Neuronal stem cell (in vitro differentiated cells): ENCODE results near the gene HERC3.

ENCODE experiments used
- DNase-seq: peaks from one replicate; pipeline ENCODE4 v3.0.0-alpha.2; 2013; ENCODE audit warnings: low spot score
- H2AFZ ChIP-seq: one replicate; pipeline ENCODE4 v1.6.1; 2013; ENCODE audit warnings: mild to moderate bottlenecking, low read length, inconsistent platforms
- H2AK5ac ChIP-seq: 2 replicates; pipeline ENCODE4 v1.6.1; 2013; ENCODE audit warnings: low read depth, mild to moderate bottlenecking, inconsistent platforms, low read length, moderate library complexity, mixed read lengths
- H2BK120ac ChIP-seq: 2 replicates; pipeline ENCODE4 v1.6.1; 2013; ENCODE audit warnings: low read depth, mild to moderate bottlenecking, inconsistent platforms, low read length, moderate library complexity, mixed read lengths
- H2BK12ac ChIP-seq: one replicate; pipeline ENCODE4 v1.6.1; 2013; ENCODE audit warnings: low read length, inconsistent platforms
- H2BK15ac ChIP-seq: 2 replicates; pipeline ENCODE4 v1.6.1; 2013; ENCODE audit warnings: mild to moderate bottlenecking, low read length, inconsistent platforms, mixed read lengths
- H2BK5ac ChIP-seq: one replicate; pipeline ENCODE4 v1.6.1; 2013; ENCODE audit warnings: inconsistent platforms, mild to moderate bottlenecking, low read length, moderate library complexity
- H3K14ac ChIP-seq: one replicate; pipeline ENCODE4 v1.6.1; 2013; ENCODE audit warnings: low read length, inconsistent platforms
- H3K18ac ChIP-seq: 2 replicates; pipeline ENCODE4 v1.6.1; 2013; ENCODE audit warnings: low read length, inconsistent platforms
- H3K23ac ChIP-seq: 2 replicates; pipeline ENCODE4 v1.6.1; 2013; ENCODE audit warnings: low read depth, mild to moderate bottlenecking, mixed read lengths, low read length, inconsistent platforms; ENCODE audit not compliant: poor library complexity
- H3K27ac ChIP-seq: replicated peaks from 3 replicates; pipeline ENCODE4 v1.5.1; 2013; ENCODE audit warnings: low read length, inconsistent platforms
- H3K27me3 ChIP-seq, 3 experiments: 2 replicates each; pipeline ENCODE4 v1.6.1; 2013; ENCODE audit warnings: low read length in 3 of 3, mild to moderate bottlenecking in 2 of 3, inconsistent platforms in 1 of 3, low read depth in 1 of 3, mixed read lengths in 1 of 3, moderate library complexity in 1 of 3; ENCODE audit not compliant: control insufficient read depth in 3 of 3, insufficient read depth in 3 of 3
- H3K36me3 ChIP-seq, 2 donors: replicated peaks in 1 of 2; 2 replicates each; pipeline ENCODE4 v1.6.1; 2013; ENCODE audit warnings: low read length in 2 of 2; ENCODE audit not compliant: control insufficient read depth in 2 of 2, insufficient read depth in 2 of 2
- H3K4ac ChIP-seq: 2 replicates; pipeline ENCODE4 v1.6.1; 2013; ENCODE audit warnings: inconsistent platforms, mild to moderate bottlenecking, low read length, moderate library complexity
- H3K4me1 ChIP-seq, 2 donors: 1 replicate in 1 of 2; 2 replicates in 1 of 2; pipeline ENCODE4 v1.6.1; 2013; ENCODE audit warnings: low read length in 2 of 2, low read depth in 1 of 2; ENCODE audit not compliant: control insufficient read depth in 2 of 2, insufficient read depth in 1 of 2
- H3K4me2 ChIP-seq: one replicate; pipeline ENCODE4 v1.6.1; 2013; ENCODE audit warnings: mild to moderate bottlenecking, low read length, inconsistent platforms; ENCODE audit not compliant: insufficient read depth, poor library complexity, severe bottlenecking
- H3K4me3 ChIP-seq, 2 donors: 2 replicates each; pipeline ENCODE4 v1.5.1; 2013; ENCODE audit warnings: low read length in 2 of 2, mild to moderate bottlenecking in 2 of 2, inconsistent platforms in 1 of 2, moderate library complexity in 1 of 2
- H3K79me1 ChIP-seq: one replicate; pipeline ENCODE4 v1.6.1; 2013; ENCODE audit warnings: low read depth, mild to moderate bottlenecking, inconsistent platforms, low read length, moderate library complexity
- H3K9ac ChIP-seq: one replicate; pipeline ENCODE4 v1.6.1; 2013; ENCODE audit warnings: mild to moderate bottlenecking, low read depth, low read length, inconsistent platforms; ENCODE audit not compliant: poor library complexity
- H3K9me3 ChIP-seq, 2 donors: replicated peaks in 1 of 2; 2 replicates each; pipeline versions ENCODE3 to v1.6.1; 2013; ENCODE audit warnings: low read length in 2 of 2, mild to moderate bottlenecking in 2 of 2, inconsistent platforms in 1 of 2, low read depth in 1 of 2, mixed read lengths in 1 of 2, moderate library complexity in 1 of 2; ENCODE audit not compliant: control insufficient read depth in 2 of 2, insufficient read depth in 1 of 2
- H4K8ac ChIP-seq: one replicate; pipeline ENCODE4 v1.6.1; 2013; ENCODE audit warnings: low read depth, mild to moderate bottlenecking, inconsistent platforms, low read length, moderate library complexity
- H4K91ac ChIP-seq: one replicate; pipeline ENCODE4 v1.6.1; 2013; ENCODE audit warnings: low read length, low read depth, mild to moderate bottlenecking, inconsistent platforms; ENCODE audit not compliant: poor library complexity
- WGBS, 2 donors: extraction: QIAGEN DNeasy Blood & Tissue Kit; methylation state at CpG; one replicate each; pipeline ENCODE4 v1.1.7; 2013; ENCODE audit warnings: missing lambda C conversion rate in 2 of 2, mixed read lengths in 1 of 2; ENCODE audit not compliant: insufficient read length in 2 of 2, insufficient replicate concordance in 1 of 2; ENCODE audit errors: extremely low coverage in 2 of 2; 5-methylcytosine and 5-hydroxymethylcytosine counted together

Gene HERC3

DNA sequence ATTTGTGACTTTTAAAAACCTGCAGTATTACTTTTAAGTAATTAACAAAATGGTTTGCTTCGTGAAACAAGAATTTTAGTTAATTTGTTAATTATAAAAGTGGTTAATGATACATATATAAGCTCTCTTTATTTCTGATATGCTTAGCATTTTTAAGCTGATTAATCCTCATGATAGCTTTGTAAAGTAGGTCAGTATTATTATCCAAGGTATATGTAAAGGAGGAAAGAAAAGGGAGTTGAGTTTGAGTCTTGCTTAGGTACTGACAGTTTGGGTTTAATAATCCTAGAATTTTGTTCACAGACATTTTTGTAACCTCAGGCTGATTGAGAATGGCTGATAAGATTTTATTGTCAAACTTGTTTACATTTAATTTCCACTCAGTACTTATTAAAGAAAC lies 21.8 kb downstream of the HERC3 start:
- Histone ChIP-seq H2AFZ (no peak overlapping the region), H2AK5ac (no peak overlapping the region), H3K79me1 (no peaks in the 10 kb centered on the region), H3K27me3 (no peaks in the 10 kb centered on the region), H3K23ac (no peak overlapping the region), H2BK15ac (no peak overlapping the region), H3K9me3 (no peaks in the 10 kb centered on the region), H4K8ac (no peak overlapping the region), H3K4ac (no peak overlapping the region), H3K14ac (no peak overlapping the region), H4K91ac (no peak overlapping the region), H3K9ac (no peak overlapping the region), H2BK12ac (no peak overlapping the region), H3K4me3 (no peak overlapping the region), H3K18ac (no peak overlapping the region), H2BK5ac (no peak overlapping the region), H3K27ac (no peak overlapping the region), H3K36me3 (no peaks in the 10 kb centered on the region), H2BK120ac (no peak overlapping the region), H3K4me1 (peaks cover 0 to 4% of the 10 kb centered on the region in 2 donors), H3K4me2 (no peak overlapping the region)
- no CpG with 5 or more reads among the region's 1 CpG for WGBS, 2 donors
- no peak for DNase-seq

DNA sequence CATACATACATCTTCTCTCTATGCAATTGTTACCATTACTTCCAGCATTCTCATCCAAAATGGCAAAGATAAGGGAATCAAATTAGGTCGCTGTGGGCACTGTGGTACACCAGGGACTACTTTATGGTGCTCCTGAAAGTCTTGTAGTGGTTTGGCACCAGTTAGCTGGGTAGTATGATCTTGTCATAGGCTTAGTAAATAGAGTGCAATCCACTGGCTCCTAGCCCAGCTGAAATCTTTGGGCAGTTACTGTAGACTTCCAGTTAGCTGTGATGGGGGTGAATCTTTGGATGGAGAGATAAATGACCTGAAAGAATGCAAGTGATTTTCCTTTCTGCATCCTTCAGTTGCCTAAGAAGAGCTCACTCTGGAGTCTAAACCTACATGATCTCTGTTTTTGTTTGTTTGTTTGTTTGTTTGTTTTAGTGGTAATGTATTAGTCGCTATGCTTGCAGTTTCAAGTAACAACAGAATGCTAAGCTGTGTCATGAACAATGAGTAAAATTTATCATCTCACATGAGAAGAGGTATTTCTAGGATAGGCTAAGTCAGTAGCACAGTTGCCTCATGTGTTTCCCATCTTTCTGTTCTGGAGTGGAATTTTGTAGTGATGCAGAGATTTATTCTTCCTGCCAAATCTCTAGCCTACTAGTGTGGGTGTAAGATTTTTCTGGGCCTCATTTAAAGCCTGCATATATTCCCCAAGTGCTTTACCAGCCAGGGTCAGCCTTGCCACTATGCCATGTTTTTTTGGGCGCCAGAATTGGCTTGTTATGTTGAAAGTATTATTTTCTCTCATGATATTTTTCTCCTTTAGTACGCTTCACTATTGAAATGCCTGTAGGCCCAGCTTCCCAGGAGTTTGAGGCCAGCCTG lies 24.2 kb downstream of the HERC3 start:
- Histone ChIP-seq H3K27ac (no peak overlapping the region), H2BK15ac (no peak overlapping the region), H3K27me3 (no peaks in the 10 kb centered on the region), H2AFZ (no peak overlapping the region), H3K4me3 (no peak overlapping the region), H4K91ac (no peak overlapping the region), H3K9ac (no peak overlapping the region), H2BK120ac (no peak overlapping the region), H3K14ac (no peak overlapping the region), H4K8ac (no peak overlapping the region), H2BK5ac (no peak overlapping the region), H3K4ac (no peak overlapping the region), H3K23ac (no peak overlapping the region), H3K36me3 (no peaks in the 10 kb centered on the region), H3K18ac (no peak overlapping the region), H3K9me3 (no peaks in the 10 kb centered on the region), H2AK5ac (no peak overlapping the region), H3K4me1 (peaks cover 0 to 4% of the 10 kb centered on the region in 2 donors), H3K79me1 (no peaks in the 10 kb centered on the region), H2BK12ac (no peak overlapping the region), H3K4me2 (no peak overlapping the region)
- no CpG with 5 or more reads among the region's 4 CpGs for WGBS, 2 donors
- no peak for DNase-seq

GRCh38 chr4:88618782-88619485 lies 26.7 kb downstream of the HERC3 start:
- H2BK15ac ChIP-seq: no peak overlapping the region
- H2AFZ ChIP-seq: no peak overlapping the region
- no peak overlapping the region for H3K4ac ChIP-seq

DNA sequence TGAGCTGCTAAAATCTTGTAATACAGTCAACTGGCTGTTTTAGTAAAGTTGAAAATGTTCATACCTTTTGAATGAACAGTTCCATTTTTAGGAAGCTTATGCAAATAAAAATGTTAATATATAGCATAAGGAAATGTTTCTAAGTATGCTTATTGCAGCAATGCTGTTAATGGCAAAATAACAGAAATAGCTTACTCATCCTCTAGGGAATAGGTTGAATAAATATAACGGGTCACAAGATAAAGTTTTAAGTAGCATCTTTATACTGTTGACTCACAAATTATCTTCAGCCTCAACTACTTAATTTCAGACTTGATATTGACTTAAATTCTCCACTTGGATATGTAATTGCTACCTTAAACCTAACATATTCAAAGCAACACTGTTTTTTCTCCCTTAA lies 27.7 kb downstream of the HERC3 start:
- peaks cover 0 to 2% of the 10 kb centered on the region in 2 donors for H3K9me3 ChIP-seq
- H3K4me2 ChIP-seq: no peak overlapping the region
- no peak overlapping the region for H3K4ac ChIP-seq
- no peak overlapping the region for H2AFZ ChIP-seq
- H3K4me3 ChIP-seq: no peak overlapping the region
- no peak overlapping the region for H2BK12ac ChIP-seq
- H3K79me1 ChIP-seq: no peaks in the 10 kb centered on the region
- H3K27ac ChIP-seq: no peak overlapping the region
- no peak overlapping the region for H2BK15ac ChIP-seq
- H3K9ac ChIP-seq: no peak overlapping the region
- H3K18ac ChIP-seq: no peak overlapping the region
- no peak overlapping the region for H2BK5ac ChIP-seq
- no peaks in the 10 kb centered on the region for H3K27me3 ChIP-seq
- H3K4me1 ChIP-seq: no peaks in the 10 kb centered on the region
- H3K14ac ChIP-seq: no peak overlapping the region
- DNase-seq: no peak
- no peak overlapping the region for H3K23ac ChIP-seq
- no peak overlapping the region for H4K91ac ChIP-seq
- WGBS, 2 donors: no CpG with 5 or more reads among the region's 1 CpG
- H4K8ac ChIP-seq: no peak overlapping the region
- no peak overlapping the region for H2AK5ac ChIP-seq
- H2BK120ac ChIP-seq: no peak overlapping the region
- H3K36me3 ChIP-seq: no peaks in the 10 kb centered on the region

More at GRCh38 chr4:88618782-88619485, 26.7 kb downstream of the HERC3 start:
- no peak overlapping the region for H4K8ac ChIP-seq
- H2AK5ac ChIP-seq: no peak overlapping the region
- H2BK12ac ChIP-seq: no peak overlapping the region
- H3K9me3 ChIP-seq: peaks cover 0 to under 1% of the 10 kb centered on the region in 2 donors
- no peak for DNase-seq
- H3K23ac ChIP-seq: no peak overlapping the region
- no CpG with 5 or more reads among the region's 3 CpGs for WGBS, 2 donors
- H3K14ac ChIP-seq: no peak overlapping the region
- H2BK5ac ChIP-seq: no peak overlapping the region
- H3K27ac ChIP-seq: no peak overlapping the region
- no peak overlapping the region for H3K18ac ChIP-seq
- H3K9ac ChIP-seq: no peak overlapping the region
- no peak overlapping the region for H3K4me3 ChIP-seq
- no peaks in the 10 kb centered on the region for H3K27me3 ChIP-seq
- H3K4me1 ChIP-seq: no peaks in the 10 kb centered on the region
- no peaks in the 10 kb centered on the region for H3K36me3 ChIP-seq
- H2BK120ac ChIP-seq: no peak overlapping the region
- H4K91ac ChIP-seq: no peak overlapping the region
- H3K4me2 ChIP-seq: no peak overlapping the region
- H3K79me1 ChIP-seq: no peaks in the 10 kb centered on the region
